ENCODE results near the gene APBB3.

DNA sequence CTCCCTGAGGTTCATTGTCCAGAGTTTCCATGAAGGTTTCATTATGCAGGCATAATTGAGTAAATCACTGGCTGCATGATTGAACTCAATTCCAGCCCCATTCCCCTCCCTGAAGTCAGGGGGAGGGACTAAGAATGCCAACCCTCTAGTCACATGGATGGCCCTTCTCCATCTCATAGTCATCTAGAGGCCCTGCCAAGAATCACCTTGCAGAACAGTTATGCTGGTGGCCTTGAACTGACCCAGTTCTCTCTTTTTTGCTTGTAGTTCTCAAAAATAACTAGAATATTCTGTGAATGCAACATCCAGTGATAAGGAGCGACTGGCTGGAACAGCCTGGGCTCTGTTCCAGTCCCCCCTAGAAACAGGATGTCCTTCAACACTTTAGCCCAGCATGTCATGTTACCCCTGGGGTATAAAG is 31.9 kb upstream of the APBB3 start:
- TF ChIP-seq ZC3H10 (CRISPR knock-in tag; IDR thresholded peaks at IDR 0.05) = no peak
- TF ChIP-seq, protein P1, sequence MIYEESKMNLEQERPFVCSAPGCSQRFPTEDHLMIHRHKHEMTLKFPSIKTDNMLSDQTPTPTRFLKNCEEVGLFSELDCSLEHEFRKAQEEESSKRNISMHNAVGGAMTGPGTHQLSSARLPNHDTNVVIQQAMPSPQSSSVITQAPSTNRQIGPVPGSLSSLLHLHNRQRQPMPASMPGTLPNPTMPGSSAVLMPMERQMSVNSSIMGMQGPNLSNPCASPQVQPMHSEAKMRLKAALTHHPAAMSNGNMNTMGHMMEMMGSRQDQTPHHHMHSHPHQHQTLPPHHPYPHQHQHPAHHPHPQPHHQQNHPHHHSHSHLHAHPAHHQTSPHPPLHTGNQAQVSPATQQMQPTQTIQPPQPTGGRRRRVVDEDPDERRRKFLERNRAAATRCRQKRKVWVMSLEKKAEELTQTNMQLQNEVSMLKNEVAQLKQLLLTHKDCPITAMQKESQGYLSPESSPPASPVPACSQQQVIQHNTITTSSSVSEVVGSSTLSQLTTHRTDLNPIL (CRISPR knock-in tag; IDR thresholded peaks at IDR 0.05; ENCODE audit: low read depth) = no peak
- TF ChIP-seq ZFP3 (CRISPR knock-in tag; IDR thresholded peaks at IDR 0.05) = no peak
- no peak for TF ChIP-seq ZFP30 (CRISPR knock-in tag; IDR thresholded peaks at IDR 0.05)
- TF ChIP-seq CSDC2 (CRISPR knock-in tag; IDR thresholded peaks at IDR 0.05) = no peak
- no peak for TF ChIP-seq RARB (CRISPR knock-in tag; IDR thresholded peaks at IDR 0.05)
- TF ChIP-seq OSR1 (CRISPR knock-in tag; IDR thresholded peaks at IDR 0.05) = no peak
- no peak for TF ChIP-seq SNAI2 (CRISPR knock-in tag; IDR thresholded peaks at IDR 0.05)
- TF ChIP-seq ESRRG (CRISPR knock-in tag; IDR thresholded peaks at IDR 0.05) = no peak

Measured in SK-N-SH treated with all-trans-retinoic acid at 6 μM for 48 hours (cell line).